Measurements from ENCODE around the gene BMP2. TPM values are rescaled to one million over a fixed set of nuclear protein-coding genes. Genes with fewer than 3 reads are reported as not detected.

BMP2 gene
- total RNA-seq, 2 experiments from 2014 or later: not detected

DNA sequence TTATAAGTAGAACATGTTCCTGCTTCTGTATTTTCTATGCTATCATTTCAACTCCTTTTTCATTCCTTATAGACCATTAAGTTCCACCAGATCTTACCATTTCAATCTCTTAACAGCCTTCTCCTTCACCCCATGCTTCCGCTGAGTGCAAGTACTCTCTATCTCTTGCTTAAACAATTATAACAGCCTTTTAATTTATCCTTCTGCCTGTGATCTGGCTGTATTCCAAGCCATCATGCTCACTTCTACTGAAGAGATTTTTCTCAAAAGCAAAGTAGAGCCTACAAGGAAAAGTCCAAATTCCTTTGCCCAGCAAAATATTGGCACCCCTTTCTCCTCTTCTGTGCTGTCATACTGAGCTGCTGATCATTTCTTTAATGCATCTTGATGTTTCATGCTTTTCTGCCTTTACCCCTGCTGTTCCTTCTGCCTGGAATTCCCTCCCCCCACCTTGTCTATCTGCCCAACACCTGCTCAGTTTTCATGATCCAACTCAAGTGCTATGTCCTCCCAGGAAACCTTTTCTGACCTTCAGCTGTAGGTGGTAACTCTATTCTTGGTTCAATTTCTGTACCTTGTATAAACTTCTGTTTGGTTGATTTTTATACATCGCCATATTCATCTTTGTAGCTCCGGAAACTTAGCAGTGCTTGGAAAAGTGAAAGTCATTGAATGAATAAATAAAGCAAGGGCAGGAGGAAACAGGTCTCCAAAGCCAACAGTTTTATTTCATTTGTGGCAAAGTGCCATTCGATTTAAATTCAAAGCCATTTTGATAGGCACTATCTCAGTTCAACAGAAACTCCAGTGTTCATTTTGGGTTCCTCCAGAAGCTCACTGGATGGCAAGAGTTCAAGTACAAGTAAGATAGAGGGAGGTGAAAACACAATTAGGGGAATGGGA, 10.5 kb upstream of the BMP2 start:
- CTCF ChIA-PET: interaction anchor here (0.5 kb wide), 1 partner anchor 72 kb away, joined by 3 read pairs; no protein-coding TSS in a partner anchor
- ATAC-seq (no peak), DNase-seq (no peak)
- H3K4me1 Mint-ChIP-seq (ENCODE audit: low read depth): no peaks in the 10 kb centered on the region
- no peak overlapping the region for H3K4me3 Mint-ChIP-seq
- H3K27ac Mint-ChIP-seq: no peak overlapping the region
- POLR2A ChIA-PET: no interaction called here
- H3K27me3 Mint-ChIP-seq: no peaks in the 10 kb centered on the region
- TF ChIP-seq, protein P1, sequence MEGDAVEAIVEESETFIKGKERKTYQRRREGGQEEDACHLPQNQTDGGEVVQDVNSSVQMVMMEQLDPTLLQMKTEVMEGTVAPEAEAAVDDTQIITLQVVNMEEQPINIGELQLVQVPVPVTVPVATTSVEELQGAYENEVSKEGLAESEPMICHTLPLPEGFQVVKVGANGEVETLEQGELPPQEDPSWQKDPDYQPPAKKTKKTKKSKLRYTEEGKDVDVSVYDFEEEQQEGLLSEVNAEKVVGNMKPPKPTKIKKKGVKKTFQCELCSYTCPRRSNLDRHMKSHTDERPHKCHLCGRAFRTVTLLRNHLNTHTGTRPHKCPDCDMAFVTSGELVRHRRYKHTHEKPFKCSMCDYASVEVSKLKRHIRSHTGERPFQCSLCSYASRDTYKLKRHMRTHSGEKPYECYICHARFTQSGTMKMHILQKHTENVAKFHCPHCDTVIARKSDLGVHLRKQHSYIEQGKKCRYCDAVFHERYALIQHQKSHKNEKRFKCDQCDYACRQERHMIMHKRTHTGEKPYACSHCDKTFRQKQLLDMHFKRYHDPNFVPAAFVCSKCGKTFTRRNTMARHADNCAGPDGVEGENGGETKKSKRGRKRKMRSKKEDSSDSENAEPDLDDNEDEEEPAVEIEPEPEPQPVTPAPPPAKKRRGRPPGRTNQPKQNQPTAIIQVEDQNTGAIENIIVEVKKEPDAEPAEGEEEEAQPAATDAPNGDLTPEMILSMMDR (IDR thresholded peaks at IDR 0.05): no peak
- H3K9me3 Mint-ChIP-seq: peaks cover 13% of the 10 kb centered on the region
- intact Hi-C loops (cut with micrococcal nuclease): no loop called here
- H3K36me3 Mint-ChIP-seq (ENCODE audit: low read depth): no peaks in the 10 kb centered on the region

DNA sequence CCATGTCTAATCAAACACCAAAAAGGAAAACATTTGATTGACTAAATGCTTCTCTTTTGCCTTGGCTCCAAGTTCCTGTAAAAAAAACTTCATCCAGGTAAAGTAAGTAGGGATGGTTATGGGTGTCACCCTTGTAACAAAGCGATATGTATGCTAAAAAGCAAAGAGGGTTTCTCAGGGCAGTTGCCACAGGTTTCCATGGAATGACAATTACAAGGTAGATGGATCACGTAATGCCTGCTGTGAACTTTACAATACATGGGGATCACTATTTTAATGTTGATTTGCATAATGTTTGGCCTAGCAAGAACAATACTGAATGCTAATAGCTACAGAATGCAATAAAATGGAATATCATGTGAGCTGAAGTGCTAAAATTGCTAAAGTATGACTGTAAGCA, 2.9 kb upstream of the BMP2 start:
- POLR2A ChIA-PET: no interaction called here
- DNase-seq: no peak
- Mint-ChIP-seq H3K4me3 (no peak overlapping the region), H3K36me3 (ENCODE audit: low read depth) (no peaks in the 10 kb centered on the region), H3K27me3 (peaks cover 30% of the 10 kb centered on the region), H3K4me1 (ENCODE audit: low read depth) (peaks cover 2% of the 10 kb centered on the region), H3K27ac (no peak overlapping the region), H3K9me3 (no peaks in the 10 kb centered on the region)
- TF ChIP-seq, protein P1 (IDR thresholded peaks at IDR 0.05): no peak
- CTCF ChIA-PET: interaction anchor here (2.4 kb wide), 1 partner anchor 11 kb away, joined by 11 read pairs; no protein-coding TSS in a partner anchor
- intact Hi-C loops (cut with micrococcal nuclease): loop anchor here (10.0 kb wide), 1 partner anchor 1090 kb away; no protein-coding TSS in a partner anchor
- no peak for ATAC-seq

DNA sequence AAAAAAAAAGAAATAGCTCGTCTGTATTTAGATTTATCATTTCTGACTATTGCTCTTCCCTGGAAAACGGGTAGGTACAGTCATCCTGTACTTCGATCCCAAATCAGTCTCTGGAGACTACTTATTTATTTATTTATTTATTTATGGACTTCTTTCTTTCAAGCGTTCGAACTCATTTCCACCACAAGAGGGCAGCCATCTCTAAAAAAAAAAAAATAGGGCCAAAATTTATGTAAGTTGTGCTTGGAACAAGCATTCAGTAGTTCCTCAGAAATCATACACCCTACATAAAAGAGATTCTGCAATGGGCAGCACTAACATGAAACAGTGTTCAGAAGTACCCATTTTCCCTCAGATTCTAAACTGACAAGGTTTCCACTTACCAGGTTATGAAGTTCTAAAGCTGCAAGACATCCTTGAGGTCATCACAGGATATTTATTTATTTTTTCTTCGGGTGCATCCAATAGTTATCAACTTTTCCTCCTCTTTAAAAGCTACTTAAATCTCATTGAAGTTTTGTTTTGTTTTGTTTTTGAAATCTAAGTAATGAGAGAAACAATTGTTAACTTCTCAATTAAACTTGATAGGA, 1.9 kb upstream of the BMP2 start:
- H3K4me3 Mint-ChIP-seq: no peak overlapping the region
- H3K4me1 Mint-ChIP-seq (ENCODE audit: low read depth): peaks cover 2% of the 10 kb centered on the region
- H3K27me3 Mint-ChIP-seq: peaks cover 34% of the 10 kb centered on the region
- no peaks in the 10 kb centered on the region for H3K9me3 Mint-ChIP-seq
- H3K27ac Mint-ChIP-seq: no peak overlapping the region
- DNase-seq (peak; percentile 1), ATAC-seq (no peak)
- intact Hi-C loops (cut with micrococcal nuclease): loop anchor here (10.0 kb wide), 1 partner anchor 1089 kb away; no protein-coding TSS in a partner anchor
- TF ChIP-seq, protein P1 (IDR thresholded peaks at IDR 0.05): peak; percentile 57
- POLR2A ChIA-PET: no interaction called here
- CTCF ChIA-PET: interaction anchor here (0.7 to 2.4 kb wide), 7 partner anchors 10 to 1957 kb away, joined by 3 to 11 read pairs (median 3); no protein-coding TSS in a partner anchor
- H3K36me3 Mint-ChIP-seq (ENCODE audit: low read depth): no peaks in the 10 kb centered on the region

DNA sequence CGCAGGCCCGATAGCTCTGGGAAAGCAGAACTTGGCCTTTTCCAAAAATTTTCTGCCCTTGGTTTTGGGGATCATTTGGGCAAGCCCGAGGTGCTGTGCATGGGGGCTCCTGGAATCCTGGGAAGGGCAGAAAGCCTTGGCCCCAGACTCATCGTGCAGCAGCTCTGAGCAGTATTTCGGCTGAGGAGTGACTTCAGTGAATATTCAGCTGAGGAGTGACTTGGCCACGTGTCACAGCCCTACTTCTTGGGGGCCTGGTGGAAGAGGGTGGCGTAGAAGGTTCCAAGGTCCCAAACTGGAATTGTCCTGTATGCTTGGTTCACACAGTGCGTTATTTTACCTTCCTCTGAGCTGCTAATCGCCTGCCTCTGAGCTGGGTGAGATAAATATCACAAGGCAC, 1.1 kb upstream of the BMP2 start:
- no peak overlapping the region for H3K4me3 Mint-ChIP-seq
- intact Hi-C loops (cut with micrococcal nuclease): loop anchor here (10.0 kb wide), 1 partner anchor 1088 kb away; no protein-coding TSS in a partner anchor
- peaks cover 2% of the 10 kb centered on the region for H3K4me1 Mint-ChIP-seq (ENCODE audit: low read depth)
- ATAC-seq: no peak
- TF ChIP-seq, protein P1 (IDR thresholded peaks at IDR 0.05): no peak
- ChIA-PET POLR2A (no interaction called here), CTCF (interaction anchor here (0.7 to 2.4 kb wide), 7 partner anchors 9 to 1956 kb away, joined by 3 to 11 read pairs (median 3); no protein-coding TSS in a partner anchor)
- H3K27ac Mint-ChIP-seq: no peak overlapping the region
- no peak for DNase-seq
- H3K9me3 Mint-ChIP-seq: no peaks in the 10 kb centered on the region
- no peaks in the 10 kb centered on the region for H3K36me3 Mint-ChIP-seq (ENCODE audit: low read depth)
- peaks cover 41% of the 10 kb centered on the region for H3K27me3 Mint-ChIP-seq

Data from activated CD8-positive, alpha-beta T cell treated with anti-CD3 and anti-CD28 coated beads for 36 hours (primary cell).